GM23338 (cell line): ENCODE results near the gene HACL1. TPM values are rescaled to one million over a fixed set of nuclear protein-coding genes. Genes with fewer than 3 reads are reported as not detected.
"Not testable (repeated sequence)": the region's sequence is repeated elsewhere in the genome, so short reads cannot be mapped to it uniquely, and the experiment has no call there.

ENCODE experiments used
- ATAC-seq: fragments of 200-7000 bp; cut with Tn5 transposase; 3 replicates; pipeline ENCODE4 v1.9.1; 2020
- DNase-seq: peaks from one replicate; pipeline ENCODE4 v3.0.0-alpha.2; 2015; ENCODE audit warnings: low spot score
- H2AFZ ChIP-seq: fragments of 200-600 bp; sonication (generic); 2 replicates; pipeline ENCODE4 v1.8.0; 2016; ENCODE audit warnings: antibody characterized with exemption, mild to moderate bottlenecking, moderate library complexity
- H3F3A ChIP-seq: fragments of 200-600 bp; sonication (generic); replicated peaks from 2 replicates; pipeline ENCODE4 v1.8.0; 2017; ENCODE audit warnings: antibody characterized with exemption, mixed run types, low read depth
- H3K27ac ChIP-seq: fragments of 200-600 bp; sonication (generic); 2 replicates; pipeline ENCODE4 v1.6.1; 2016; ENCODE audit warnings: low read depth
- H3K27me3 ChIP-seq: fragments of 200-600 bp; sonication (generic); 2 replicates; pipeline ENCODE4 v1.8.0; 2016; ENCODE audit warnings: mild to moderate bottlenecking, mixed run types, moderate library complexity; ENCODE audit not compliant: insufficient read depth
- H3K36me3 ChIP-seq: fragments of 200-600 bp; sonication (generic); 2 replicates; pipeline ENCODE4 v1.8.0; 2016; ENCODE audit warnings: mild to moderate bottlenecking; ENCODE audit not compliant: insufficient read depth
- H3K4me1 ChIP-seq: fragments of 200-600 bp; sonication (generic); 2 replicates; pipeline ENCODE4 v1.8.0; 2016; ENCODE audit warnings: mild to moderate bottlenecking, moderate library complexity; ENCODE audit not compliant: insufficient read depth
- H3K4me2 ChIP-seq: fragments of 200-600 bp; sonication (generic); 2 replicates; pipeline ENCODE4 v1.7.1; 2017; ENCODE audit warnings: mixed run types
- H3K4me3 ChIP-seq: fragments of 200-600 bp; sonication (generic); 2 replicates; pipeline ENCODE4 v1.6.1; 2016; ENCODE audit warnings: mixed run types
- H3K79me2 ChIP-seq: fragments of 200-600 bp; sonication (generic); replicated peaks from 2 replicates; pipeline ENCODE4 v1.8.0; 2017; ENCODE audit warnings: mild to moderate bottlenecking; ENCODE audit not compliant: insufficient read depth
- H3K9me2 ChIP-seq: fragments of 200-600 bp; sonication (generic); 2 replicates; pipeline ENCODE4 v1.8.0; 2017; ENCODE audit not compliant: insufficient read depth
- H4K20me1 ChIP-seq: fragments of 200-600 bp; sonication (generic); replicated peaks from 2 replicates; pipeline ENCODE4 v1.8.0; 2017; ENCODE audit warnings: mild to moderate bottlenecking; ENCODE audit not compliant: insufficient read depth
- H3K27ac Mint-ChIP-seq: 2 replicates; pipeline ENCODE4 v1.8.0; 2020; ENCODE audit warnings: inconsistent platforms, mild to moderate bottlenecking, moderate library complexity, mixed read lengths
- H3K27me3 Mint-ChIP-seq: 3 replicates; pipeline ENCODE4 v1.8.0; 2022; ENCODE audit warnings: low read depth, mild to moderate bottlenecking, moderate library complexity, mixed read lengths, inconsistent platforms; ENCODE audit not compliant: insufficient read depth, poor library complexity
- H3K36me3 Mint-ChIP-seq: 3 replicates; pipeline ENCODE4 v1.8.0; 2021; ENCODE audit warnings: low read depth, mild to moderate bottlenecking, inconsistent platforms, moderate library complexity, mixed read lengths
- H3K4me1 Mint-ChIP-seq: 3 replicates; pipeline ENCODE4 v1.8.0; 2020; ENCODE audit warnings: mild to moderate bottlenecking, inconsistent platforms, mixed read lengths
- H3K4me3 Mint-ChIP-seq: 3 replicates; pipeline ENCODE4 v1.8.0; 2021; ENCODE audit warnings: moderate library complexity, mild to moderate bottlenecking, inconsistent platforms, mixed read lengths
- H3K9me3 Mint-ChIP-seq: 3 replicates; pipeline ENCODE4 v1.8.0; 2020; ENCODE audit warnings: moderate library complexity, mild to moderate bottlenecking, inconsistent platforms, mixed read lengths
- STAT1 ChIP-seq: IDR thresholded peaks from one replicate; pipeline ENCODE4 v1.6.1; 2016; ENCODE audit warnings: antibody characterized with exemption; ENCODE audit not compliant: unreplicated experiment
- polyA plus RNA-seq: library from polyadenylated mRNA; unstranded; fragments of >200 nt; fragmentation: Nextera tagmentation; extraction: Ambion mirVana; gene quantifications from 2 replicates; pipeline ENCODE4 v1.2.1, GENCODE V29; 2016
- total RNA-seq: library from RNA; depleted of rRNA; stranded (reverse); fragments of >200 nt; shearing (Covaris generic); gene quantifications from 2 replicates; pipeline ENCODE4 v1.2.3, GENCODE V29; 2014
- TF ChIP-seq, protein P1 (sequence below): fragments of 250-450 bp; sonication (Bioruptor Pico); IDR thresholded peaks from 2 replicates; pipeline ENCODE4 v1.5.0; 2020; ENCODE audit warnings: mild to moderate bottlenecking, moderate library complexity

The HACL1 gene
- total and polyA plus RNA-seq, 2 experiments from 2014 or later, result 19.6 to 33.5 TPM

DNA sequence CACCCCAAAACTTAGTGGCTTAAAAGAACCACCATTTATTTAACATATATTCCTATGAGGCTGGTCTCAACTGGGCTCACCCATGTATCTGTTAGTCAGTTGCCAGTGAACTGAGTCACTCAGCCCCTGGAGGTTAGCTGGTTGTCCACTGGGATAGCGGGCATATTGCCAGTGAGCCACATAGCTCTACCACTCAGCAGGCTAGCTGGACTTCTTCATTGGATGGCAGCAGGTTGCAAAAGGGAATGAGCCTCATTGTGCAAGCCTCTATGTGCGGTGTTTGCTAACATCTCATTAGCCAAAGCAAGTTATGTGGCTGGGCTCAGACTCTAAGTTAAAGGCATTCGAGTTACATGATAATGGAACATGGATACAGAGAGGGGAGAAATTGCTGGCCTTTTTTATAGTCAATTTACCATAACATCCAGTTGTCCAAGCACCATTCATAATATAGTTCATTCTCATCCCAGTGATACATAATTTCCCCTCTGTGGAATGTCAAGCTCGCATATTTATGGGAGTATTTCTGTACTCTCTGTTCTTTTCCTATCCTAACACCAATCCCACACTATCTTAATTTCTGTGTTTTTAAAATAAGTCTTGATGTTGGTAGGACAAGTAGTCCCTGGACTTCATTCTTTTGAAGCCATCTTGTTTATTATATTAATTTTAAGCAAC is 8.9 kb upstream of the HACL1 start (continued):
- TF ChIP-seq, protein P1, sequence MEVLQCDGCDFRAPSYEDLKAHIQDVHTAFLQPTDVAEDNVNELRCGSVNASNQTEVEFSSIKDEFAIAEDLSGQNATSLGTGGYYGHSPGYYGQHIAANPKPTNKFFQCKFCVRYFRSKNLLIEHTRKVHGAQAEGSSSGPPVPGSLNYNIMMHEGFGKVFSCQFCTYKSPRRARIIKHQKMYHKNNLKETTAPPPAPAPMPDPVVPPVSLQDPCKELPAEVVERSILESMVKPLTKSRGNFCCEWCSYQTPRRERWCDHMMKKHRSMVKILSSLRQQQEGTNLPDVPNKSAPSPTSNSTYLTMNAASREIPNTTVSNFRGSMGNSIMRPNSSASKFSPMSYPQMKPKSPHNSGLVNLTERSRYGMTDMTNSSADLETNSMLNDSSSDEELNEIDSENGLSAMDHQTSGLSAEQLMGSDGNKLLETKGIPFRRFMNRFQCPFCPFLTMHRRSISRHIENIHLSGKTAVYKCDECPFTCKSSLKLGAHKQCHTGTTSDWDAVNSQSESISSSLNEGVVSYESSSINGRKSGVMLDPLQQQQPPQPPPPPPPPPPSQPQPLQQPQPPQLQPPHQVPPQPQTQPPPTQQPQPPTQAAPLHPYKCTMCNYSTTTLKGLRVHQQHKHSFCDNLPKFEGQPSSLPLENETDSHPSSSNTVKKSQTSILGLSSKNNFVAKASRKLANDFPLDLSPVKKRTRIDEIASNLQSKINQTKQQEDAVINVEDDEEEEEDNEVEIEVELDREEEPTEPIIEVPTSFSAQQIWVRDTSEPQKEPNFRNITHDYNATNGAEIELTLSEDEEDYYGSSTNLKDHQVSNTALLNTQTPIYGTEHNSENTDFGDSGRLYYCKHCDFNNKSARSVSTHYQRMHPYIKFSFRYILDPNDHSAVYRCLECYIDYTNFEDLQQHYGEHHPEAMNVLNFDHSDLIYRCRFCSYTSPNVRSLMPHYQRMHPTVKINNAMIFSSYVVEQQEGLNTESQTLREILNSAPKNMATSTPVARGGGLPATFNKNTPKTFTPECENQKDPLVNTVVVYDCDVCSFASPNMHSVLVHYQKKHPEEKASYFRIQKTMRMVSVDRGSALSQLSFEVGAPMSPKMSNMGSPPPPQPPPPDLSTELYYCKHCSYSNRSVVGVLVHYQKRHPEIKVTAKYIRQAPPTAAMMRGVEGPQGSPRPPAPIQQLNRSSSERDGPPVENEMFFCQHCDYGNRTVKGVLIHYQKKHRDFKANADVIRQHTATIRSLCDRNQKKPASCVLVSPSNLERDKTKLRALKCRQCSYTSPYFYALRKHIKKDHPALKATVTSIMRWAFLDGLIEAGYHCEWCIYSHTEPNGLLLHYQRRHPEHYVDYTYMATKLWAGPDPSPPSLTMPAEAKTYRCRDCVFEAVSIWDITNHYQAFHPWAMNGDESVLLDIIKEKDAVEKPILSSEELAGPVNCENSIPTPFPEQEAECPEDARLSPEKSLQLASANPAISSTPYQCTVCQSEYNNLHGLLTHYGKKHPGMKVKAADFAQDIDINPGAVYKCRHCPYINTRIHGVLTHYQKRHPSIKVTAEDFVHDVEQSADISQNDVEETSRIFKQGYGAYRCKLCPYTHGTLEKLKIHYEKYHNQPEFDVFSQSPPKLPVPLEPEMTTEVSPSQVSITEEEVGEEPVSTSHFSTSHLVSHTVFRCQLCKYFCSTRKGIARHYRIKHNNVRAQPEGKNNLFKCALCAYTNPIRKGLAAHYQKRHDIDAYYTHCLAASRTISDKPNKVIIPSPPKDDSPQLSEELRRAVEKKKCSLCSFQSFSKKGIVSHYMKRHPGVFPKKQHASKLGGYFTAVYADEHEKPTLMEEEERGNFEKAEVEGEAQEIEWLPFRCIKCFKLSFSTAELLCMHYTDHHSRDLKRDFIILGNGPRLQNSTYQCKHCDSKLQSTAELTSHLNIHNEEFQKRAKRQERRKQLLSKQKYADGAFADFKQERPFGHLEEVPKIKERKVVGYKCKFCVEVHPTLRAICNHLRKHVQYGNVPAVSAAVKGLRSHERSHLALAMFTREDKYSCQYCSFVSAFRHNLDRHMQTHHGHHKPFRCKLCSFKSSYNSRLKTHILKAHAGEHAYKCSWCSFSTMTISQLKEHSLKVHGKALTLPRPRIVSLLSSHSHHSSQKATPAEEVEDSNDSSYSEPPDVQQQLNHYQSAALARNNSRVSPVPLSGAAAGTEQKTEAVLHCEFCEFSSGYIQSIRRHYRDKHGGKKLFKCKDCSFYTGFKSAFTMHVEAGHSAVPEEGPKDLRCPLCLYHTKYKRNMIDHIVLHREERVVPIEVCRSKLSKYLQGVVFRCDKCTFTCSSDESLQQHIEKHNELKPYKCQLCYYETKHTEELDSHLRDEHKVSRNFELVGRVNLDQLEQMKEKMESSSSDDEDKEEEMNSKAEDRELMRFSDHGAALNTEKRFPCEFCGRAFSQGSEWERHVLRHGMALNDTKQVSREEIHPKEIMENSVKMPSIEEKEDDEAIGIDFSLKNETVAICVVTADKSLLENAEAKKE (CRISPR knock-in tag), result no peak

DNA sequence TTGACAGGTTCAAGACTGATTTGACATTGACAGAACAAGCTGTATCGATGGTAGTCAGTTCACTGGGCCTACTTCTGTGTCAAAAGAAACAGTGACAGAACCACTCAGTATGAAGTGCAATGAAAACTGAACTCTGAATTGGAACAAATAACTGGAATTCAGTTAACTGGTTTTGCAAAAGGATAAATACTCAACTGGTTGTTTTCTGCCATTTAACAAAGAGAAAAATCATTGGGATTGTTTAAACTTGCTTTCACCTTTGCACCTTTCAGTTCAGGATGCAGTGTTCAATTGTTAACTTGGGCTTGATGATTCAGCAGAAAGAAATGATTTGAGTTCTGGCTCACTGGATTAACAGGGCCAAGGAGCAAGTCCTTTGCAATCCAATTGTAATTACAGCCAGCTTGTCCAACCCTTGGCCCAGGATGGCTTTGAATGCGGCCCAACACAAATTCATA is 5.1 kb upstream of the HACL1 start:
- no peak for DNase-seq
- peak overlapping the region; percentile 28; the same call in 1 of the 2 replicates for H3K27ac ChIP-seq
- H3K36me3 Mint-ChIP-seq, result peaks cover 33% of the 10 kb centered on the region
- H3K4me1 Mint-ChIP-seq, result peaks cover 13% of the 10 kb centered on the region
- no peak for TF ChIP-seq STAT1
- peaks cover 24% of the 10 kb centered on the region for H3K9me3 Mint-ChIP-seq
- peaks cover 9% of the 10 kb centered on the region for H3K79me2 ChIP-seq
- no peaks in the 10 kb centered on the region for H3K36me3 ChIP-seq
- no peaks in the 10 kb centered on the region for H3K9me2 ChIP-seq
- peak overlapping the region; percentile 80 for H3K27ac Mint-ChIP-seq
- H3K27me3 Mint-ChIP-seq, result peaks cover 2% of the 10 kb centered on the region
- H3F3A ChIP-seq, result no peaks in the 10 kb centered on the region; the same call in 1 of the 2 replicates
- H3K4me3 ChIP-seq, result no peak overlapping the region
- no peaks in the 10 kb centered on the region for H3K27me3 ChIP-seq
- H2AFZ ChIP-seq, result no peak overlapping the region
- H3K4me2 ChIP-seq, result no peak overlapping the region
- H3K4me1 ChIP-seq, result peaks cover 12% of the 10 kb centered on the region
- no peak overlapping the region for H3K4me3 Mint-ChIP-seq
- no peak for ATAC-seq
- no peaks in the 10 kb centered on the region for H4K20me1 ChIP-seq

DNA sequence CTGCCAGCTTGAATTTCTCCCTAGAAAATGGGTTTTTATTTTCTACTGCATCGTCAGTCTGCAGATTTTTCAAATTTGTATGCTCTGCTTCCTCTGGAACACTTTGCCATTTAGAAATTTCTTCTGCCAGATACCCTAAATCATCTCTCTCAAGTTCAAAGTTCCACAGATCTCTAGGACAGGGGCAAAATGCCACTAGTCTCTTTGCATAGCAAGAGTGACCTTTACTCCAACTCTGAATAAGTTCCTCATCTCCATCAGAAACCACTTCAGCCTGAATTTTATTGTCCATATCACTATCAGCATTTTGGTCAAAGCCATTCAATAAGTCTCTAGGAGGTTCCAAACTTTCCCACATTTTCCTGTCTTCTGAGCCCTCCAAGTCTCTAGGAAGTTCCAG is 3.2 kb upstream of the HACL1 start:
- peaks cover 37% of the 10 kb centered on the region for H3K36me3 Mint-ChIP-seq
- not testable (repeated sequence) for H3K27me3 Mint-ChIP-seq, H4K20me1 ChIP-seq, H3K4me2 ChIP-seq, H3K36me3 ChIP-seq, H2AFZ ChIP-seq, H3F3A ChIP-seq, H3K9me2 ChIP-seq, H3K27ac ChIP-seq, DNase-seq, H3K27ac Mint-ChIP-seq, ATAC-seq, H3K4me3 Mint-ChIP-seq, H3K4me3 ChIP-seq, H3K27me3 ChIP-seq
- peaks cover 12% of the 10 kb centered on the region for H3K4me1 ChIP-seq
- peaks cover 24% of the 10 kb centered on the region for H3K79me2 ChIP-seq
- H3K4me1 Mint-ChIP-seq, result peaks cover 19% of the 10 kb centered on the region
- H3K9me3 Mint-ChIP-seq, result peaks cover 24% of the 10 kb centered on the region

DNA sequence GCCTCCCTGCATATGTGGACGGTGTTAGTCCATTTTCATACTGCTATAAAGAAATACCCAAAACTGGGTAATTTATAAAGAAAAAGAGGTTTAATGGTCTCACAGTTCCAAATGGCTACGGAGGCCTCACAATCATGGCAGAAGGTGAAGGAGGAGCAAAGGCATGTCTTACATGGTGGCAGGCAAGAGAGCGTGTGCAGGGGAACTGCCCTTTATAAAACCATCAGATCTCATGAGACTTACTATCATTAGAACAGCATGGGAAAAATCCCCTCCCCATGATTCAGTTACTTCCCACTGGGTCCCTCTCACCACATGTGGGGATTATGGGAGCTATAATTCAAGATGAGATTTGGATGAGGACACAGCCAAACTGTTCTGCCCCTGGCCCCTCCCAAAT is 1.4 kb upstream of the HACL1 start:
- not testable (repeated sequence) for H3K9me2 ChIP-seq, H2AFZ ChIP-seq, H4K20me1 ChIP-seq, H3F3A ChIP-seq, H3K27me3 ChIP-seq, H3K27me3 Mint-ChIP-seq, DNase-seq, ATAC-seq
- Mint-ChIP-seq H3K4me1 (peaks cover 19% of the 10 kb centered on the region), H3K27ac (peak overlapping the region; percentile 99; the same call in 1 of the 2 replicates), H3K9me3 (peaks cover 24% of the 10 kb centered on the region), H3K36me3 (peaks cover 52% of the 10 kb centered on the region), H3K4me3 (peak overlapping the region; percentile 100)
- H3K79me2 ChIP-seq, result peaks cover 26% of the 10 kb centered on the region
- H3K27ac ChIP-seq, result 0 out of 2 replicates have a peak overlapping the region, but pooled peaks have one; percentile 96
- peak overlapping the region; percentile 96 for H3K4me2 ChIP-seq
- H3K4me1 ChIP-seq, result peaks cover 12% of the 10 kb centered on the region
- peak overlapping the region; percentile 67 for H3K4me3 ChIP-seq
- H3K36me3 ChIP-seq, result peaks cover 16% of the 10 kb centered on the region
